SU-DHL-6 (cell line): ENCODE data around the gene COL18A1.

Source experiments
- H2AFZ ChIP-seq: fragments of 200-600 bp; sonication (generic); 2 replicates; pipeline ENCODE4 v1.6.1; 2014; ENCODE audit warnings: low read depth, mild to moderate bottlenecking, moderate library complexity, mixed read lengths, antibody characterized with exemption, low read length; ENCODE audit not compliant: severe bottlenecking
- H3F3A ChIP-seq: fragments of 200-600 bp; shearing (Covaris generic); 2 replicates; pipeline ENCODE4 v1.6.0; 2016; ENCODE audit warnings: antibody characterized with exemption, mild to moderate bottlenecking; ENCODE audit not compliant: insufficient read depth
- H3K27ac ChIP-seq: fragments of 200-600 bp; sonication (generic); 2 replicates; pipeline ENCODE4 v1.5.1; 2016; ENCODE audit warnings: low read depth, mild to moderate bottlenecking, low read length, moderate library complexity, mixed read lengths
- H3K27me3 ChIP-seq: fragments of 200-600 bp; sonication (generic), shearing (Covaris generic); 2 replicates; pipeline ENCODE4 v1.6.0; 2014; ENCODE audit warnings: mild to moderate bottlenecking, low read length
- H3K36me3 ChIP-seq: fragments of 200-600 bp; sonication (generic); 2 replicates; pipeline ENCODE4 v1.6.1; 2014; ENCODE audit warnings: mild to moderate bottlenecking, low read length, mixed read lengths
- H3K4me2 ChIP-seq: fragments of 300-600, 200-600 bp; shearing (Covaris generic), sonication (generic); 2 replicates; pipeline ENCODE4 v1.6.0; 2014; ENCODE audit warnings: low read length, low read depth, mild to moderate bottlenecking; ENCODE audit not compliant: poor library complexity, severe bottlenecking
- H3K4me3 ChIP-seq: fragments of 200-600 bp; sonication (generic); 2 replicates; pipeline ENCODE4 v1.5.1; 2014; ENCODE audit warnings: antibody characterized with exemption, low read length, mild to moderate bottlenecking, mixed read lengths; ENCODE audit not compliant: insufficient read depth, poor library complexity, severe bottlenecking
- H3K79me2 ChIP-seq: fragments of 200-600 bp; sonication (generic); 2 replicates; pipeline ENCODE4 v1.6.1; 2014; ENCODE audit warnings: mild to moderate bottlenecking, low read length, moderate library complexity; ENCODE audit not compliant: insufficient read depth
- H3K9ac ChIP-seq: fragments of 200-600 bp; sonication (generic); 2 replicates; pipeline ENCODE4 v1.7.0; 2014; ENCODE audit warnings: mild to moderate bottlenecking, low read length
- H3K9me2 ChIP-seq: fragments of 200-600 bp; sonication (generic); replicated peaks from 2 replicates; pipeline ENCODE4 v1.6.1; 2014; ENCODE audit warnings: low read length; ENCODE audit not compliant: insufficient read depth
- H3K9me3 ChIP-seq: fragments of 200-600 bp; sonication (generic); 2 replicates; pipeline ENCODE4 v1.6.1; 2014; ENCODE audit warnings: low read length, mixed read lengths; ENCODE audit not compliant: insufficient read depth
- H4K20me1 ChIP-seq: fragments of 200-600 bp; sonication (generic); 2 replicates; pipeline ENCODE4 v1.6.1; 2014; ENCODE audit warnings: low read depth, mild to moderate bottlenecking, antibody characterized with exemption, low read length, moderate library complexity, mixed read lengths
- EZH2phosphoT487 ChIP-seq: fragments of 200-600 bp; sonication (generic), shearing (Covaris generic); conservative IDR thresholded peaks from 2 replicates; pipeline ENCODE4 v1.6.1; 2018; ENCODE audit warnings: mild to moderate bottlenecking, antibody characterized with exemption, low read length, moderate library complexity, mixed read lengths
- TF ChIP-seq, protein P1 (sequence below): fragments of 200-600 bp; sonication (generic); IDR thresholded peaks from one replicate; pipeline ENCODE4 v1.5.1; 2017; ENCODE audit warnings: antibody characterized with exemption, mild to moderate bottlenecking, low read length, moderate library complexity; ENCODE audit not compliant: insufficient read depth, poor library complexity, severe bottlenecking

COL18A1 gene

DNA sequence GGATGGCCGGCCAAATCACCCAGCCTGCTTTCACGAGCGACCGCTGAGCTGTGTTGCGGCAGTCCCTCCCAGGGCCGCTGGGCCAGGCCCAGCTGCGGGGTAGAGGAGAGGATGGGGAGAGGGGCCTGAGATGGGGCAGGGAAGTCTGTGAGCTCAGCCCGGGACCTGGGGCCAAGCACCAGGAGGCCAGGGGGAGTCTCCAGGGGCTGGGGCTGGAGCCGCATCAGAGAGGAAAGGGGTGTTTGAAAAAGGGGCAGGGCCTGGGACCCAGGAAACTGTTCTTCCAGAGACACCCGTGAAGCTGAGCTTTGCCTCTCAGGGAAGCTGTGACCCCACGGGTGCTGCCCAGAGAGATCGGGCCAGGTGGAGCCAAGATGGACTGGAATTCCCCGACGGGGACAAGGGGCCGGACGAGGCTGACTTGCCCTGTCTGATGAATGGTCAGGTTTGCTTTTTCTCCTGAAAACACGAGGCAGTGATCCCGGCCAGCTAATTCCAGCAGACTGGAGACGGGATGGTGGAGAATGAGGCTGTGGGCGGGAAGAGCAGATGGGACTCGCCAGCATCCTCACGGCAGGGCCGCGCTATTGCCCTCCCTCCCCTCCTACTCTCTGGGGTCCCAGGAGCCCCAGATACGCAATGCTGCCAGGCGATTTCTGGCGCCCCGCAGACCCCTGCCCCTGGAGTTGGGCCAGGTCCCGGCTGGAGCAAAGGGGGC is 40.3 kb upstream of the COL18A1 start:
- Histone ChIP-seq H3K9me3 (no peaks in the 10 kb centered on the region), H3F3A (no peaks in the 10 kb centered on the region), H3K79me2 (no peaks in the 10 kb centered on the region), H3K4me2 (no peak overlapping the region), H3K27ac (no peak overlapping the region), H4K20me1 (no peaks in the 10 kb centered on the region), H3K9ac (no peak overlapping the region), H3K4me3 (no peak overlapping the region), H2AFZ (no peak overlapping the region), H3K27me3 (no peaks in the 10 kb centered on the region), H3K9me2 (no peaks in the 10 kb centered on the region), H3K36me3 (no peaks in the 10 kb centered on the region)
- TF ChIP-seq, protein P1, sequence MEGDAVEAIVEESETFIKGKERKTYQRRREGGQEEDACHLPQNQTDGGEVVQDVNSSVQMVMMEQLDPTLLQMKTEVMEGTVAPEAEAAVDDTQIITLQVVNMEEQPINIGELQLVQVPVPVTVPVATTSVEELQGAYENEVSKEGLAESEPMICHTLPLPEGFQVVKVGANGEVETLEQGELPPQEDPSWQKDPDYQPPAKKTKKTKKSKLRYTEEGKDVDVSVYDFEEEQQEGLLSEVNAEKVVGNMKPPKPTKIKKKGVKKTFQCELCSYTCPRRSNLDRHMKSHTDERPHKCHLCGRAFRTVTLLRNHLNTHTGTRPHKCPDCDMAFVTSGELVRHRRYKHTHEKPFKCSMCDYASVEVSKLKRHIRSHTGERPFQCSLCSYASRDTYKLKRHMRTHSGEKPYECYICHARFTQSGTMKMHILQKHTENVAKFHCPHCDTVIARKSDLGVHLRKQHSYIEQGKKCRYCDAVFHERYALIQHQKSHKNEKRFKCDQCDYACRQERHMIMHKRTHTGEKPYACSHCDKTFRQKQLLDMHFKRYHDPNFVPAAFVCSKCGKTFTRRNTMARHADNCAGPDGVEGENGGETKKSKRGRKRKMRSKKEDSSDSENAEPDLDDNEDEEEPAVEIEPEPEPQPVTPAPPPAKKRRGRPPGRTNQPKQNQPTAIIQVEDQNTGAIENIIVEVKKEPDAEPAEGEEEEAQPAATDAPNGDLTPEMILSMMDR, result no peak
- TF ChIP-seq EZH2phosphoT487, result no peak

DNA sequence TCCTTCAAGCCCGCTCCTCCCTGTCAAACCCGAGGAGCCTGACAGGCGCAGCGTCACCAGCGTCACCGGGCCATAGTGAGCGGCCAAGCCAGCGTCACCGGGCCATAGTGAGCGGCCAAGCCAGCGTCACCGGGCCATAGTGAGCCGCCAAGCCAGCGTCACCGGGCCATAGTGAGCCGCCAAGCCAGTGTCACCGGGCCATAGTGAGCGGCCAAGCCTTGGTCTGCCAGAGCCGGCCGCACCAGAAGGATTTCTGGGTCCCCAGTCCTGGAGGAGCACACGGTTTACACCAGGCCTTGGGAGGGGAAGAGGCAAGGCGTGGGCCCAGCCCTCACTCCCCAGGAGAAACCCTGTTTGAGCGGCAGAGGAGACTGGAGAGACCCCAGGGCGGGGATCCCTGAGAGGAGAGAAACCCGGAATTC is 39.8 kb upstream of the COL18A1 start:
- Histone ChIP-seq H3K4me3 (no peak overlapping the region), H3K9me2 (no peaks in the 10 kb centered on the region), H3K79me2 (no peaks in the 10 kb centered on the region), H2AFZ (no peak overlapping the region), H3K36me3 (no peaks in the 10 kb centered on the region), H3K9ac (no peak overlapping the region), H3K27me3 (no peaks in the 10 kb centered on the region), H3F3A (no peaks in the 10 kb centered on the region), H3K9me3 (no peaks in the 10 kb centered on the region), H3K4me2 (no peak overlapping the region), H4K20me1 (no peaks in the 10 kb centered on the region), H3K27ac (no peak overlapping the region)
- TF ChIP-seq, protein P1, result no peak
- no peak for TF ChIP-seq EZH2phosphoT487

DNA sequence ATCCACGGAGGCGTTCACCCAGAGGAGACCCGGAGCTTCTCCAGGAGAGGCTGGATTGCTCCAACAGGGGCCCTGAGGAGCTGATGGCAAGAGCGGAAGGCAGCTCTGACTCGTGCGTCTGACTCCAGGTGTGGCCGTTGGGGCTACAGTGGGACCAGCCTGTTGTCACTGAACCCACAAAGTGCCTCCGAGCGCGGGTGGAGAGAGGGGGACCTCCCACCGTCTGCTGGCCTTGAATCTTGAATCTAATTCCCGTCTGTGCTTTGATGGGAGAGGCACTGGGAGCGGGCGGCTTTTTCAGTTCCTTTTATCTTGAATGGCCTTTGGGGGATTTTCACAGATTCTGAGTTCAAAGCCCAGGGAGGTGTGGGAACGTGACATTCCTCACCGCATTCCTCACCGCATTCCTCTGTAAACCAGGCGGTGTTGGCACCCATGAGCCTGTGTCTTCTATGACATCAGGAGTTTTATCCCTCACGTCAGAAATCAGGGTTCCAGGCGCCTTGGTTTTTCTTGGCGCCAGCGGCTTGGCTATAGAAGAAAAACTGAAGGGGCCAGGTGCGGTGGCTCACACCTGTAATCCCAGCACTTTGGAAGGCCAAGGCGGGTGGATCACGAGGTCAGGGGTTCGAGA is 39.2 kb upstream of the COL18A1 start:
- no peak for TF ChIP-seq EZH2phosphoT487
- TF ChIP-seq, protein P1, result no peak
- Histone ChIP-seq H3K4me3 (no peak overlapping the region), H3K9me3 (no peaks in the 10 kb centered on the region), H3K9me2 (no peaks in the 10 kb centered on the region), H3K79me2 (no peaks in the 10 kb centered on the region), H3K27me3 (no peaks in the 10 kb centered on the region), H4K20me1 (no peaks in the 10 kb centered on the region), H2AFZ (no peak overlapping the region), H3K36me3 (no peaks in the 10 kb centered on the region), H3K9ac (no peak overlapping the region), H3K4me2 (no peak overlapping the region), H3F3A (no peaks in the 10 kb centered on the region), H3K27ac (no peak overlapping the region)
